ENCODE measurements around the gene RABEPK.
A peak's percentile ranks its signal among the peaks of the same experiment; 100 is the strongest.

Gene RABEPK

GRCh38 chr9:125241863-125242739, 41.8 kb downstream of the RABEPK start:
- no peak overlapping the region for H2BK120ac ChIP-seq (ENCODE audit: low read depth, low read length)
- no peak overlapping the region for H2BK12ac ChIP-seq (ENCODE audit: low read length)
- H4K91ac ChIP-seq (ENCODE audit: low read depth, low read length, poor library complexity): no peak overlapping the region
- H3K4me2 ChIP-seq (ENCODE audit: insufficient read depth, low read length, poor library complexity, severe bottlenecking): peak overlapping the region; percentile 86
- H2AFZ ChIP-seq (ENCODE audit: low read length): peak overlapping the region; percentile 83
- peaks cover 6% of the 10 kb centered on the region for H3K79me1 ChIP-seq (ENCODE audit: low read depth, low read length)
- peak overlapping the region; percentile 59 for H2AK5ac ChIP-seq (ENCODE audit: low read depth, low read length)
- peak overlapping the region; percentile 95 for H3K18ac ChIP-seq (ENCODE audit: low read length)
- peak overlapping the region; percentile 73 to 82 for H3K4me3 ChIP-seq (ENCODE audit: low read length in 2 of 2)
- no CpG with 5 or more reads among the region's 27 CpGs for WGBS, 2 donors (ENCODE audit: extremely low coverage in 2 of 2, insufficient read length in 2 of 2, insufficient replicate concordance in 1 of 2)
- H3K9me3 ChIP-seq (replicated peaks in 1 of 2; ENCODE audit: control insufficient read depth in 2 of 2, insufficient read depth in 1 of 2, low read depth in 1 of 2, low read length in 2 of 2): no peaks in the 10 kb centered on the region
- peak overlapping the region; percentile 68 for H4K8ac ChIP-seq (ENCODE audit: low read depth, low read length)
- H2BK5ac ChIP-seq (ENCODE audit: low read length): peak overlapping the region; percentile 68
- no peak for DNase-seq (ENCODE audit: low spot score)
- peak overlapping the region; percentile 5 for H3K23ac ChIP-seq (ENCODE audit: low read depth, low read length, poor library complexity)
- H3K14ac ChIP-seq (ENCODE audit: low read length): no peak overlapping the region
- peak overlapping the region; percentile 70 for H3K27ac ChIP-seq (replicated peaks; ENCODE audit: low read length)
- peaks cover 6 to 9% of the 10 kb centered on the region in 2 donors for H3K4me1 ChIP-seq (ENCODE audit: control insufficient read depth in 2 of 2, insufficient read depth in 1 of 2, low read depth in 1 of 2, low read length in 2 of 2)
- H3K27me3 ChIP-seq (ENCODE audit: control insufficient read depth in 3 of 3, insufficient read depth in 3 of 3, low read depth in 1 of 3, low read length in 3 of 3): no peaks in the 10 kb centered on the region
- peak overlapping the region; percentile 4 for H3K4ac ChIP-seq (ENCODE audit: low read length)
- peaks cover 13 to 35% of the 10 kb centered on the region in 2 donors for H3K36me3 ChIP-seq (replicated peaks in 1 of 2; ENCODE audit: control insufficient read depth in 2 of 2, insufficient read depth in 2 of 2, low read length in 2 of 2)
- H2BK15ac ChIP-seq (ENCODE audit: low read length): peak overlapping the region; percentile 53
- H3K9ac ChIP-seq (ENCODE audit: low read depth, low read length, poor library complexity): peak overlapping the region; percentile 95

GRCh38 chr9:125243792-125244260, 43.5 kb downstream of the RABEPK start:
- no peak overlapping the region for H2BK5ac ChIP-seq (ENCODE audit: low read length)
- peaks cover 4% of the 10 kb centered on the region in 2 donors for H3K4me1 ChIP-seq (ENCODE audit: control insufficient read depth in 2 of 2, insufficient read depth in 1 of 2, low read depth in 1 of 2, low read length in 2 of 2)
- no peak for DNase-seq (ENCODE audit: low spot score)
- H3K4me2 ChIP-seq (ENCODE audit: insufficient read depth, low read length, poor library complexity, severe bottlenecking): no peak overlapping the region
- no peak overlapping the region for H2BK12ac ChIP-seq (ENCODE audit: low read length)
- no peak overlapping the region for H3K4ac ChIP-seq (ENCODE audit: low read length)
- peaks cover 6% of the 10 kb centered on the region for H3K79me1 ChIP-seq (ENCODE audit: low read depth, low read length)
- peak overlapping the region; percentile 31 for H4K8ac ChIP-seq (ENCODE audit: low read depth, low read length)
- no peak overlapping the region for H4K91ac ChIP-seq (ENCODE audit: low read depth, low read length, poor library complexity)
- no peaks in the 10 kb centered on the region for H3K27me3 ChIP-seq (ENCODE audit: control insufficient read depth in 3 of 3, insufficient read depth in 3 of 3, low read depth in 1 of 3, low read length in 3 of 3)
- H2AK5ac ChIP-seq (ENCODE audit: low read depth, low read length): no peak overlapping the region
- no peak overlapping the region for H2BK15ac ChIP-seq (ENCODE audit: low read length)
- H2BK120ac ChIP-seq (ENCODE audit: low read depth, low read length): no peak overlapping the region
- no peaks in the 10 kb centered on the region for H3K9me3 ChIP-seq (replicated peaks in 1 of 2; ENCODE audit: control insufficient read depth in 2 of 2, insufficient read depth in 1 of 2, low read depth in 1 of 2, low read length in 2 of 2)
- no peak overlapping the region for H2AFZ ChIP-seq (ENCODE audit: low read length)
- no peak overlapping the region for H3K9ac ChIP-seq (ENCODE audit: low read depth, low read length, poor library complexity)
- H3K23ac ChIP-seq (ENCODE audit: low read depth, low read length, poor library complexity): no peak overlapping the region
- no peak overlapping the region for H3K18ac ChIP-seq (ENCODE audit: low read length)
- no CpG with 5 or more reads among the region's 15 CpGs for WGBS, 2 donors (ENCODE audit: extremely low coverage in 2 of 2, insufficient read length in 2 of 2, insufficient replicate concordance in 1 of 2)
- H3K4me3 ChIP-seq (ENCODE audit: low read length in 2 of 2): no peak overlapping the region
- no peak overlapping the region for H3K27ac ChIP-seq (replicated peaks; ENCODE audit: low read length)
- peaks cover 7 to 18% of the 10 kb centered on the region in 2 donors for H3K36me3 ChIP-seq (replicated peaks in 1 of 2; ENCODE audit: control insufficient read depth in 2 of 2, insufficient read depth in 2 of 2, low read length in 2 of 2)
- no peak overlapping the region for H3K14ac ChIP-seq (ENCODE audit: low read length)

- Histone ChIP-seq H2BK120ac (ENCODE audit: low read depth, low read length) (no peak overlapping the region), H3K27ac (replicated peaks; ENCODE audit: low read length) (no peak overlapping the region), H3K27me3 (ENCODE audit: control insufficient read depth in 3 of 3, insufficient read depth in 3 of 3, low read depth in 1 of 3, low read length in 3 of 3) (no peaks in the 10 kb centered on the region), H2AK5ac (ENCODE audit: low read depth, low read length) (no peak overlapping the region), H2AFZ (ENCODE audit: low read length) (no peak overlapping the region), H3K9ac (ENCODE audit: low read depth, low read length, poor library complexity) (no peak overlapping the region), H2BK12ac (ENCODE audit: low read length) (no peak overlapping the region), H3K4ac (ENCODE audit: low read length) (no peak overlapping the region), H3K36me3 (replicated peaks in 1 of 2; ENCODE audit: control insufficient read depth in 2 of 2, insufficient read depth in 2 of 2, low read length in 2 of 2) (no peaks in the 10 kb centered on the region), H4K91ac (ENCODE audit: low read depth, low read length, poor library complexity) (no peak overlapping the region), H3K4me3 (ENCODE audit: low read length in 2 of 2) (no peak overlapping the region), H3K79me1 (ENCODE audit: low read depth, low read length) (no peaks in the 10 kb centered on the region), H3K23ac (ENCODE audit: low read depth, low read length, poor library complexity) (no peak overlapping the region), H3K14ac (ENCODE audit: low read length) (no peak overlapping the region), H3K4me2 (ENCODE audit: insufficient read depth, low read length, poor library complexity, severe bottlenecking) (no peak overlapping the region), H3K4me1 (ENCODE audit: control insufficient read depth in 2 of 2, insufficient read depth in 1 of 2, low read depth in 1 of 2, low read length in 2 of 2) (peaks cover 3 to 4% of the 10 kb centered on the region in 2 donors), H4K8ac (ENCODE audit: low read depth, low read length) (no peak overlapping the region), H2BK15ac (ENCODE audit: low read length) (no peak overlapping the region), H3K9me3 (replicated peaks in 1 of 2; ENCODE audit: control insufficient read depth in 2 of 2, insufficient read depth in 1 of 2, low read depth in 1 of 2, low read length in 2 of 2) (no peaks in the 10 kb centered on the region), H2BK5ac (ENCODE audit: low read length) (no peak overlapping the region), H3K18ac (ENCODE audit: low read length) (no peak overlapping the region)
- WGBS, 2 donors (ENCODE audit: extremely low coverage in 2 of 2, insufficient read length in 2 of 2, insufficient replicate concordance in 1 of 2): 100% methylated on average over 1 of the region's 6 CpGs; no CpG with 5 or more reads in 1 of the 2 donors
- no peak for DNase-seq (ENCODE audit: low spot score)
Observed at GRCh38 chr9:125246261-125246667, 45.9 kb downstream of the RABEPK start.

- DNase-seq (ENCODE audit: low spot score): no peak
- Histone ChIP-seq H3K27ac (replicated peaks; ENCODE audit: low read length) (no peak overlapping the region), H3K4ac (ENCODE audit: low read length) (no peak overlapping the region), H2BK5ac (ENCODE audit: low read length) (no peak overlapping the region), H3K9me3 (replicated peaks in 1 of 2; ENCODE audit: control insufficient read depth in 2 of 2, insufficient read depth in 1 of 2, low read depth in 1 of 2, low read length in 2 of 2) (no peaks in the 10 kb centered on the region), H3K4me1 (ENCODE audit: control insufficient read depth in 2 of 2, insufficient read depth in 1 of 2, low read depth in 1 of 2, low read length in 2 of 2) (no peaks in the 10 kb centered on the region), H3K4me3 (ENCODE audit: low read length in 2 of 2) (no peak overlapping the region), H3K18ac (ENCODE audit: low read length) (no peak overlapping the region), H2AK5ac (ENCODE audit: low read depth, low read length) (no peak overlapping the region), H3K27me3 (ENCODE audit: control insufficient read depth in 3 of 3, insufficient read depth in 3 of 3, low read depth in 1 of 3, low read length in 3 of 3) (no peaks in the 10 kb centered on the region), H3K4me2 (ENCODE audit: insufficient read depth, low read length, poor library complexity, severe bottlenecking) (no peak overlapping the region), H4K91ac (ENCODE audit: low read depth, low read length, poor library complexity) (no peak overlapping the region), H2AFZ (ENCODE audit: low read length) (no peak overlapping the region), H4K8ac (ENCODE audit: low read depth, low read length) (no peak overlapping the region), H3K23ac (ENCODE audit: low read depth, low read length, poor library complexity) (no peak overlapping the region), H2BK120ac (ENCODE audit: low read depth, low read length) (no peak overlapping the region), H2BK15ac (ENCODE audit: low read length) (no peak overlapping the region), H2BK12ac (ENCODE audit: low read length) (no peak overlapping the region), H3K9ac (ENCODE audit: low read depth, low read length, poor library complexity) (no peak overlapping the region), H3K79me1 (ENCODE audit: low read depth, low read length) (no peaks in the 10 kb centered on the region), H3K36me3 (replicated peaks in 1 of 2; ENCODE audit: control insufficient read depth in 2 of 2, insufficient read depth in 2 of 2, low read length in 2 of 2) (no peaks in the 10 kb centered on the region), H3K14ac (ENCODE audit: low read length) (no peak overlapping the region)
Observed at GRCh38 chr9:125254231-125254630, 53.9 kb downstream of the RABEPK start.

Measured in neuronal stem cell (in vitro differentiated cells).